Brain microvascular endothelial cell (primary cell): ENCODE data around the gene FAM234B.
"Not testable (repeated sequence)": the region's sequence is repeated elsewhere in the genome, so short reads cannot be mapped to it uniquely, and the experiment has no call there.

Experiments used
- DNase-seq: peaks from one replicate; pipeline ENCODE4 v3.0.0-alpha.2; 2020
- H3K27ac ChIP-seq: fragments of 250-450 bp; sonication (Bioruptor Pico); 2 replicates; pipeline ENCODE4 v1.5.1; 2020; ENCODE audit warnings: mild to moderate bottlenecking, moderate library complexity
- H3K27me3 ChIP-seq: fragments of 250-450 bp; sonication (Bioruptor Pico); replicated peaks from 2 replicates; pipeline ENCODE4 v1.5.1; 2020; ENCODE audit warnings: mild to moderate bottlenecking
- H3K36me3 ChIP-seq: fragments of 250-450 bp; sonication (Bioruptor Pico); replicated peaks from 2 replicates; pipeline ENCODE4 v1.5.1; 2020; ENCODE audit warnings: mild to moderate bottlenecking
- H3K4me3 ChIP-seq: 2 replicates; pipeline ENCODE4 v1.5.1; 2011; ENCODE audit warnings: low read depth, mild to moderate bottlenecking, control low read depth, low read length, moderate library complexity
- in situ Hi-C: cut with HindIII; loops from 2 replicates; pipeline ENCODE4 v1.10.0; 2017; ENCODE audit warnings: low sequenced_read_pairs, low pct_ligation_motif_present
- TF ChIP-seq, protein P1 (sequence below): IDR thresholded peaks from 2 replicates; pipeline ENCODE4 v1.5.1; 2011; ENCODE audit warnings: low read depth, mild to moderate bottlenecking, moderate library complexity, low read length, control low read depth, inconsistent platforms; ENCODE audit errors: missing control alignments

The FAM234B gene

DNA sequence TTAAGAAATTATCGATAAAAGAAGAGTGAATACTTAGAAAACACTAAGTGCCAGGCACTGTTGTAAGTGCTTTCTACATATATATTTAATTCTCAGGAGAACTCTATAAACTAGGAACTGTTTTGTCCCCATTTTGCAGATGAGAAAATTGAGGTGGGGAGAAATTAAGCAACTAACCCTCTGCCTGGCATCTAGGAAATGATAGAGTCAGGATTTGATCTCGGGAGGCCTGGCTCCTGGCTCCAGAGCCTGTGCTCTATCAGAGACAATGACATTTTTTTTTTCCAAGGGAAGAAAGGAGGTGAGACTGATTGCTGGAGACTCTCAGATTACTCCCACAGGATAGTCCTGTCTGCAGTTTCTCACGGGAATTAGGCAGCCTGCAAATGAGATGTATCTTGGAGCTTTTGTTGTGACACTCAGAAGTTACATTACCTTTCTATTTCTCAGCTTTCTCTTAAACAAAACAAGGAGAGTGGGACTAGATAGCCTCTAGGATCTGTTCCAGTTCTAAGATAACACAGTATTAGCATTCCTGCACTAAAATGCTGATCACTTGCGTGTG lies 1.4 kb upstream of the FAM234B start:
- no peak overlapping the region for H3K4me3 ChIP-seq
- no peaks in the 10 kb centered on the region for H3K36me3 ChIP-seq
- no peak for DNase-seq
- TF ChIP-seq, protein P1, sequence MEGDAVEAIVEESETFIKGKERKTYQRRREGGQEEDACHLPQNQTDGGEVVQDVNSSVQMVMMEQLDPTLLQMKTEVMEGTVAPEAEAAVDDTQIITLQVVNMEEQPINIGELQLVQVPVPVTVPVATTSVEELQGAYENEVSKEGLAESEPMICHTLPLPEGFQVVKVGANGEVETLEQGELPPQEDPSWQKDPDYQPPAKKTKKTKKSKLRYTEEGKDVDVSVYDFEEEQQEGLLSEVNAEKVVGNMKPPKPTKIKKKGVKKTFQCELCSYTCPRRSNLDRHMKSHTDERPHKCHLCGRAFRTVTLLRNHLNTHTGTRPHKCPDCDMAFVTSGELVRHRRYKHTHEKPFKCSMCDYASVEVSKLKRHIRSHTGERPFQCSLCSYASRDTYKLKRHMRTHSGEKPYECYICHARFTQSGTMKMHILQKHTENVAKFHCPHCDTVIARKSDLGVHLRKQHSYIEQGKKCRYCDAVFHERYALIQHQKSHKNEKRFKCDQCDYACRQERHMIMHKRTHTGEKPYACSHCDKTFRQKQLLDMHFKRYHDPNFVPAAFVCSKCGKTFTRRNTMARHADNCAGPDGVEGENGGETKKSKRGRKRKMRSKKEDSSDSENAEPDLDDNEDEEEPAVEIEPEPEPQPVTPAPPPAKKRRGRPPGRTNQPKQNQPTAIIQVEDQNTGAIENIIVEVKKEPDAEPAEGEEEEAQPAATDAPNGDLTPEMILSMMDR = no peak
- in situ Hi-C loops = no loop called here
- no peaks in the 10 kb centered on the region for H3K27me3 ChIP-seq
- H3K27ac ChIP-seq = no peak overlapping the region

DNA sequence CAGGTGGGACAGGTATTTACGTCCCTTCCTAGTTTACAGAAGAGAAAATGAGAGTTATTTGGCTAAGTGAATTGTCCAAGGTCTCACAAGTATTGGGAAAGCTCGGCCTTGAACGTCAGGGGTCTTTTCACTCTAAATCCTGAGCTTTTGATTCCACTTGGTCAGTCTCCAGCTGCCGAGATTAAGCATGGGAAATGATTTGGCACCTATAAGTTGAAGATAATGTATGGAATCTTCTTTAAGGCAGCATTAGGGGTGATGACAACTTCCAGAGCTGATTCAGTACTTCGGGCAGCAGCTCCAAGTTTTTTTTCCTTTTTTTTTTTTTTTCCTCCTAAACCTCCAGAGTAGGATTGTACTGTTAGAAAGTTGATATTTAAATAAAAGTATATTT lies 722 bp downstream of the FAM234B start:
- no peak for DNase-seq

DNA sequence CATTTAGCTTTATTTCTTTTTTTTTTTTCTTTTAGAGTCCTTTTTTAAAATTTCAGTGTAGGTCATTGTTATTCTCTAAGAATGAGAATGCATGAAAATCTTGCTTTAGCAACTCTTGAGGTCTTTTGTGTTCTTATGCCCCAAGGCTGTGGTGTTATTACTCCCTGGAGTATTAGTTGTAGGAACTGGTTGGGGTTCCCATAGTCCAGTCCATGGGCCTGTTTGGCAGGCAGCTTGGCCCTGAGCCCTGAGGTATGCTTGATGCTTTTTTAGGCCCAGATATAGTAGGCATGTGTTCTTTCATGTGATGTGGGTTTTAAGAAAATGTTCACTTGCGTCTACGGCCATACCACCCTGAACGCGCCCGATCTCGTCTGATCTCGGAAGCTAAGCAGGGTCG lies 1.6 kb downstream of the FAM234B start:
- no peak for DNase-seq
- H3K36me3 ChIP-seq = no peaks in the 10 kb centered on the region
- H3K27me3 ChIP-seq = no peaks in the 10 kb centered on the region
- TF ChIP-seq, protein P1 = no peak
- in situ Hi-C loops = no loop called here
- no peak overlapping the region for H3K27ac ChIP-seq
- no peak overlapping the region for H3K4me3 ChIP-seq

More for the DNA sequence above, 722 bp downstream of the FAM234B start:
- Histone ChIP-seq H3K4me3 (peak overlapping the region; percentile 97), H3K27ac (no peak overlapping the region), H3K27me3 (no peaks in the 10 kb centered on the region), H3K36me3 (no peaks in the 10 kb centered on the region)
- TF ChIP-seq, protein P1 = no peak
- in situ Hi-C loops = no loop called here

DNA sequence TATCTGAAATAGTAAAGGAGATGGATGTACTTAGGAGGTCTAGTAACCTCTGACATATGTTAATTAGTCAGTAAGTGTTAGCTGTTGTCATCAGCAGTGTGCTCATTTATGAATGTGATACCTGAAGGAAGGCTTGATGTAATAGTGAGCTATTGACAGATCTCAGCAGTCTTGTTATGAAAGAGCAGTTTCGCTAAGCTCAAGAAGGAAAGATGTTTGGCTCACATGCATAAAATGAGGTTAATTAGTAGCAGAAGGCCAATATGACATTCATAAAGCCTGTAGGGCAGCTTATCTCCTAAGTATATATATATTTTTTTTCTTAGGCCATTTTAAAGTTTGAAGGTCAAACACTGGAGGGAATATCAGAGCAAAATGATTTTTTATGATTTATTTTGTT lies 2.8 kb downstream of the FAM234B start:
- Histone ChIP-seq H3K36me3 (no peaks in the 10 kb centered on the region), H3K27me3 (no peaks in the 10 kb centered on the region), H3K4me3 (no peak overlapping the region), H3K27ac (no peak overlapping the region)
- in situ Hi-C loops = no loop called here
- TF ChIP-seq, protein P1 = no peak
- no peak for DNase-seq

GRCh38 chr12:13049816-13050215 lies 5.6 kb downstream of the FAM234B start:
- no peaks in the 10 kb centered on the region for H3K27me3 ChIP-seq
- TF ChIP-seq, protein P1 = no peak
- H3K4me3 ChIP-seq = no peak overlapping the region
- no peaks in the 10 kb centered on the region for H3K36me3 ChIP-seq
- in situ Hi-C loops = no loop called here
- DNase-seq = peak; percentile 11
- H3K27ac ChIP-seq = no peak overlapping the region

DNA sequence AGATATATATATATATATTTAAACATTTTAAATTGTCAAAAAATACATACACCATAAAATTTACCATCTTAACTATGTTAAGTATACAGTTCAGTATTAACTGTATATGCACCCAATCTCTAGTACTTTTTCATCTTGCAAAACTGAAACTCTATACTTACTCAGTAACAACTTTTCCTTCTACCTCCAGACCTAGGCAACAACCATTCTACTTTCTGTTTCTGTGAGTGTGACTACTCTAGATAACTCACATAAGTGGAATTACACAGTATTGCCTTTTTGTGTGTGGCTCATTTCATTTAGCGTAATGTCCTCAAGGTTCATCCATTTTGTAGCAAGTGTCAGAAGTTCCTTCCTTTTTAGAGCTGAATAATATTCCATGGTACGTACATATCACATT lies 8.2 kb downstream of the FAM234B start:
- no peak overlapping the region for H3K4me3 ChIP-seq
- H3K27ac ChIP-seq = no peak overlapping the region
- H3K27me3 ChIP-seq = no peaks in the 10 kb centered on the region
- DNase-seq = no peak
- in situ Hi-C loops = no loop called here
- H3K36me3 ChIP-seq = no peaks in the 10 kb centered on the region
- TF ChIP-seq, protein P1 = no peak

GRCh38 chr12:13053617-13054016 lies 9.4 kb downstream of the FAM234B start:
- in situ Hi-C loops, H3K36me3 ChIP-seq, H3K4me3 ChIP-seq, H3K27ac ChIP-seq, DNase-seq, H3K27me3 ChIP-seq: not testable (repeated sequence)
